Breast epithelium (tissue), 3 donors: Measurements from ENCODE around the gene NYAP2.

Experiments used
- CTCF ChIP-seq, 3 donors: fragments of 450-650 bp; IDR thresholded peaks; one replicate each; pipeline ENCODE4 v1.5.1; 2016 to 2017; ENCODE audit warnings: antibody characterized with exemption in 3 of 3, mild to moderate bottlenecking in 3 of 3, moderate library complexity in 3 of 3
- POLR2A ChIP-seq: fragments of 450-650 bp; IDR thresholded peaks from one replicate; pipeline ENCODE4 v1.6.1; 2016; ENCODE audit warnings: antibody characterized with exemption, mild to moderate bottlenecking, moderate library complexity
- POLR2AphosphoS5 ChIP-seq, 3 donors: sonication (generic); formaldehyde crosslinking; IDR thresholded peaks; one replicate each; pipeline ENCODE4 v1.6.1; 2017; ENCODE audit warnings: antibody characterized with exemption in 3 of 3

- TF ChIP-seq CTCF (IDR thresholded peaks at IDR 0.05) (no peak), POLR2A (no peak), POLR2AphosphoS5 (IDR thresholded peaks at IDR 0.05) (no peak)
Measured at GRCh38 chr2:225636558-225636957, 237.0 kb downstream of the NYAP2 start.
